Kidney glomerular epithelial cell (primary cell): ENCODE data around the gene CENPV.
A peak's percentile ranks its signal among the peaks of the same experiment; 100 is the strongest.
"Not testable (repeated sequence)": the region's sequence is repeated elsewhere in the genome, so short reads cannot be mapped to it uniquely, and the experiment has no call there.

Experiments
- DNase-seq: peaks from one replicate; lab custom pipeline; 2025; lab: John Stamatoyannopoulos, UW

CENPV gene

DNA sequence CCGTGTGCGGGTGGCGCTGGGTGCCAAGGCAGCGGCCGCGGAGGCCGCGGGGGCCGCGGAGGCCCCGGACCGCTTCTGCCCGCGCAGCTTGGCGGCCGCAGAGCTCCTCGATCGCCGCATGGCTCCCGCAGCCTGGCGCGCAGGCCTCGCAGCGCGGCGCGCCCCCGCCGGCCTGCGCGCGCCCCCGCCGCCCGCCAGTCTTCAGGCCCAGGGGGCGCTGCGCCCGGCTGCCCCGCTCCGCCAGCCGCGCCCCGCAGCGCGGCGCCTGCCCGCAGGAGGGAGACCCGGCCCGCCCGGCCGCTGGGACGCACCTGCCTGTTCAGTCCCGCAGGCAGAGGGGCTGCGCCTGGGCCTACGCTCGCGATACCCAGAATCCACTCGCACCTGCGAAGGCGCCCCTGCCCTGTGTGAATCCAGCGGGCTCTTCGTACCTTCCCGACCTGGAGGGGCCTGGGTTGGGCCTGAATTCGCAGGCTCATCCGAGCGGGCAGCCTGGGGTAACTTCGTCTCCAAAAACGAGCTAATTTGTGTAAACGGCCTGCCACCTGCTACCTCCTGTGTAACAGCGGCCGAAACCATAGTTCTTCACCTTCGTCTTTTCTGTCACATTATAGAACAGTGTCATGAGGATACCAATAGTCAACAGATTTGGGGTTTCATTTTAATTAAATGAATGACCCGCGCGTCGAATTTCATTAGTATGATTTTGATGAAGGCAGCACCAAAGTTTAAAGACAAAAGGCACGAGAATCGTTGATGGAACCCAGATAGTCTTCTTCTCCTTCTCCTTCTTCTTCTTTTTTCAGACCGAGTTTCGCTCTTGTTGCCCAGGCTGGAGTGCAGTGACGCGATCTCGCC, at the start of gene CENPV:
Gene CENPV, minus strand, starts transcription at position 153 of the 858 bp plus-strand sequence. Its CDS starts 33 bp downstream, at position 120.
- DNase-seq = no peak

DNA sequence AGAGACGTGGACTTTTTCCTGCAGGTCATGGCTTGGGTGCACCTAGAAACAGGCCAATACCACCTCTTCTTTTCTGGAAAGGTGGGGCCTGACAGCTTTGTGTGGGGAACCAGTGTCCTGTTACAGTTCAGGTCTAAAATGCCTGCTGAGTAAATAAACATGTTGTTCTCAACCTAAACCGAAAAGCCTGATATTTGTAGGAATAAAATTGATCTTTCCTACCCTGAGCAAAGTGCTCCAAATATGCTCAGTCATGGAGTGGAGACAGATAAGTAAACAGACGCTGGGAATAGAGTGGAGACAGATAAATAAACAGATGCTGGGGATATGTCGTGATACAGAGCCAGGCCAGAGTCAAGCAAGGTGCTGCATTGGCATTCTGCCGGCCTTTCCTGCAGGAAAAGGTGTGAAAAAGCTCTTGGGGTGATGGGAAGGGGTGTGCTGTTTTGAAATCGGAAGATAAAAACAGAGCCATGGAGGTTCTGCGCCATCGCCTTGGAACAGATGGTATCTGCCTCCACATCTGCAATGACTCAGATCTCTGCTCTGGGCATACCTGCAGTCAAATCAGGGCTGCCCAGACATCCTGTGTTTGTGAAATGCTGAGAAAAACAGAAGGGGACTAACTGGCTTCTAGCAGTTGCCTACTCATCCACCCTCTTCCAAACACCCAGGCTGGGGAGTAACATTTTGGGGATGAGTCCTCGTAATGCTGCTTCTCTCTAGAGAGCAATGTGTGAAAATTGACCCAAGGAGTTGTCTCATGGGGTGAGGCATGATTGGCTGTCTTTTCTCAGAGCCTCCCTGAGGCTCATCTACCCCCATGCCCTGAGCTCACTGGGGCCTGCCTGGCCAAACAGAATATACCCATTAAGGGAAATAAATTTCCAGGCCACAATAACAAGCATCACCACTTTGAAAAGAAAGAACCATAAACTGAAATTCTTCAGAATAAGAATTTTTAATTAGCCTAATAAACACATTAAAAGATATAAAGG, 45.3 kb upstream of the CENPV start:
- peak; percentile 44 for DNase-seq

DNA sequence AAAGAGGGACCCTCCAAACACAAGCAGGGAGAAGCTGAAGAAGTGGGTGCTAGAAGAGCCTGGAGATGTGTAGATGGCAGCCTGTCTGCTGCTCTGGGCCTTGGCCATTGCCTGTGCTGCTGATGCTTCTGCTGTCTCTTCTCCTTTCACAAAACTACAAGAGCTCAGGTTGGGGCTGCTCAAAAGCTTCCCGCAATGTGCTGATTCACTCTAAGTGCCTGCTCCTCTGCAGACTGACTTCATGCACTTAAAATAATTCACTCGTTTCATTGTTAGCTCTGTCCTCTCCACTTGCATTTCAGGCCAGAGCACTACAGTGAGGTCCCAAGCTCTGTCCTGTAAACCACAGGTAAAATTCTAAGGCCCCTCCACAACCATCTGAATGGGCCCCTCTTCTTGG, 43.4 kb upstream of the CENPV start:
- not testable (repeated sequence) for DNase-seq

DNA sequence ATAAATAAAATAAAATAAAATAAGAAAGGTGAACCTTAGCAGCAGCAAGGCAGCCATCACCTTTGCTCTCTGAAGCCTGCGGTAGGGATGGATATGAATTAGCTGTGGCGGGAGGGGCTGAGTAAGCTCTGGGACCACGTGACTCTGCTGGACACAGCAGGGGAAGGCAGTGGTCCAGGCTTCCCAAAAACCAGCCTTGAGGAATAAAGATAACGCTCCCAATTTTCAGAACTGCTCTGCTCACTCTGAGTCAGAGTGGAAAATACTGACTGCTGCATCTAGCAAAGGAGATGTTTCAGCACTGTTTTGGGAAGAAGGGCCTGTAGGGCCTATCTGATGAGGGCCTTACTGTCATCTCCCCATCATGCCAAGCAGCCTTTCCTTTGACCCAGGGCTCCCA, 42.6 kb upstream of the CENPV start:
- not testable (repeated sequence) for DNase-seq

DNA sequence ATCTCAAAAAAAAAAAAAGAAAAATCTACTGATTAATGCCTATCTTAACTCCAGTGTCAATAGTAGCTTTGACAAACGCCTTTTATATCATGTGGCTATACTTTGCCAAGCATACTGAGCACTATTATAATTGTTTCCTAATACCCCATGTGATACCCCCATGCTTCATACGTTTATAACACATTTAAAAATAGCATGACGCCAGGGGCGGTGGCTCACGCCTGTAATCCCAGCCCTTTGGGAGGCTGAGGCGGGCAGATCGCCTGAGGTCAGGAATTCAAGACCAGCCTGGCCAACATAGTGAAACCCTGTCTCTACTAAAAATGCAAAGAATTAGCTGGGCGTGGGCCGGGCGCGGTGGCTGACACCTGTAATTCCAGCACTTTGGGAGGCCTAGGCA, 39.2 kb upstream of the CENPV start:
- not testable (repeated sequence) for DNase-seq

DNA sequence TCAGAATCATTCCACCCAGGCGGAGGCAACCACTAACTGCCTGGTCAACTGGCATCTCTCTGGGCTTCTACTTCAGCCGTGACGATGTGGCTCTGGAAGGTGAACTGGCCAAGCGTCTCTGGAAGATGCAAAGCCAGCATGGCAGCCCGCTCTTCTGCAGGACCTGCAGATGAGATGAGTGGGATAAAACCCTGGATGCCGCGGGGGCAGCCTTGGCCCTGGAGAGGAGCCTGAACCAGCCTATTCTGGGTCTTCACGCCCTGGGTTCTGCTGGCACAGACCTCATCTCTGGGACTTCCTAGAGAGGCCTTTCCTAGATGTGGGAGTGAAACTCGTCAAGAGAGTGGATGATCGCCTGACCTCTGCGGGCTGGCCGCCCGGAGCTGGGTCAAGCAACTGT, 38.2 kb upstream of the CENPV start:
- DNase-seq = no peak

DNA sequence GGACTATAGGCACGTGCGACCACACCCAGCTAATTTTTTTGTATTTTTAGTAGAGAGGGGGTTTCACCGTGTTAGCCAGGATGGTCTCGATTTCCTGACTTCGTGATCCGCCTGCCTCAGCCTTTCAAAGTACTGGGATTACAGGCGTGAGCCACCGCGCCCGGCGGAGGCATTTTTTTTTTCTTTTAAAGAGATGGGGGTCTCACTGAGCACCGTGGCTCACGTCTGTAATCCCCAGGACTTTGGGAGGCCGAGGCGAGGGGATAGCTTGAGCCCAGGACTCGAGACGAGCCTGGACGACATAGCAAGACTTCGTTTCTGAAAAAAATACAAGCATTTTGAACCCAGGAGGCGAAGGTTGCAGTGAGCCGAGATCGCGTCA, 32.8 kb upstream of the CENPV start:
- not testable (repeated sequence) for DNase-seq

DNA sequence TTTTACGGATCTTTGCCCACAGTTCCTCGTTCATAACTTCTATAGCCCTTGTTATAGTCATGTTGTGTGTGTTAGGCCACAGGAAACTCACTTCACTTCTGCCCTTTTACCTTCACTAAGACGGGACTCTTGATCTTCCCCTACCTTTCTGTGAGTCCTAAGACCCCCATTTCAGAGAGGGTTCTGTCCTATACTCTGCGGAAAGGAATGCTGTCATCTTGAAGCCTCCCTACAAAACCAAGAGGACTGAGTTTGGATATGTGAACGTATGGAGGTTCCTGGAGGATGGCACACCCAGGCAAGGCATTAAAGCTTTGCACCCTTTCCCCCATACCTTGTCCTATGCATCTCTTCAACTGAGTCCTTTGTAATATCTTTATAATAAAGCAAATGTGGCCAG, 31.3 kb upstream of the CENPV start:
- no peak for DNase-seq

DNA sequence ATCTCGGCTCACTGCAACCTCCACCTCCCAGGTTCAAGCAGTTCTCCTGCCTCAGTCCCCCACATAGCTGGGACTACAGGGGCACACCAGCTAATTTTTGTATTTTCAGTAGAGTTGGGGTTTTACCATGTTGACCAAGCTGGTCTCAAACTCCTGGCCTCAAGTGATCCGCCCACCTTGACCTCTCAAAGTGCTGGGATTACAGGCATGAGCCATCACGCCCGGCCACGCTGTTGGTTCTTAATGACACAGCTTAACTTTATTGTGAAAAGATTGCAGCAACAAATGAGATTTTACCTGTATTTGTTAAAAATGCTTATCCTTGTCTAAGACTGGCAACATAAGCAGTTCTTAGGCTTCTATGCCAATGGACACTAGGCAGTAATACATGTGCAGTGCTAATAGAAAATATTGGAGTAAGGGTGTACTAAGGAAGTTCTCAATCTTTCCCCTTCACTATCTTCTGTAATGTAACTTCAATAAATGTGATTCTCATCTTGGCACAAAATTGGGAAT, 30.6 kb upstream of the CENPV start:
- no peak for DNase-seq

DNA sequence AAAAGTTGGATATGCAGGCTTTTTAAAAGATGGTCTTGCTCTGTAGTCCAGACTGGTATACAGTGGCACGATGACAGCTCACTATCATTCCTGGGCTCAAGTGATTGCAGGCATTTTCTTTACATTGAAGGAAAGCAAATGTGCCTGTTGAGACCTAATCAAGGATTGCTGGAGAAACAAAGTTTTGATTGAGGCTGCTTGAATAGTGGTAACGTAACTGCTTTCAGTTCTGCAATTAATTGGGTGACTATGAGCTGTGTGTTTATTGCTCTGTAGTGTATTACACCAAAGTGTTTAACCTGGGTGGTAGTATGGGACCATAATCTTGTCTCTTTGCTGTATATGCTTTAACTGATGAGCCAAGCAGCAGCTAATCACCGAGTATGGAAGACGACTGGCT, 29.9 kb upstream of the CENPV start:
- no peak for DNase-seq

DNA sequence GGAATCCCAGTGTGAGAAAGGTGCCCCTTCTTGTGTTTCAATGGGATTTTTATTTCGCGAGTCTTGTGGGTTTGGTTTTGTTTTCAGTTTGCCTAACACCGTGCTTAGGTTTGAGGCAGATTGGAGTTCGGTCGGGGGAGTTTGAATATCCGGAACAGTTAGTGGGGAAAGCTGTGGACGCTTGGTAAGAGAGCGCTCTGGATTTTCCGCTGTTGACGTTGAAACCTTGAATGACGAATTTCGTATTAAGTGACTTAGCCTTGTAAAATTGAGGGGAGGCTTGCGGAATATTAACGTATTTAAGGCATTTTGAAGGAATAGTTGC, 28.2 kb upstream of the CENPV start:
- no peak for DNase-seq

DNA sequence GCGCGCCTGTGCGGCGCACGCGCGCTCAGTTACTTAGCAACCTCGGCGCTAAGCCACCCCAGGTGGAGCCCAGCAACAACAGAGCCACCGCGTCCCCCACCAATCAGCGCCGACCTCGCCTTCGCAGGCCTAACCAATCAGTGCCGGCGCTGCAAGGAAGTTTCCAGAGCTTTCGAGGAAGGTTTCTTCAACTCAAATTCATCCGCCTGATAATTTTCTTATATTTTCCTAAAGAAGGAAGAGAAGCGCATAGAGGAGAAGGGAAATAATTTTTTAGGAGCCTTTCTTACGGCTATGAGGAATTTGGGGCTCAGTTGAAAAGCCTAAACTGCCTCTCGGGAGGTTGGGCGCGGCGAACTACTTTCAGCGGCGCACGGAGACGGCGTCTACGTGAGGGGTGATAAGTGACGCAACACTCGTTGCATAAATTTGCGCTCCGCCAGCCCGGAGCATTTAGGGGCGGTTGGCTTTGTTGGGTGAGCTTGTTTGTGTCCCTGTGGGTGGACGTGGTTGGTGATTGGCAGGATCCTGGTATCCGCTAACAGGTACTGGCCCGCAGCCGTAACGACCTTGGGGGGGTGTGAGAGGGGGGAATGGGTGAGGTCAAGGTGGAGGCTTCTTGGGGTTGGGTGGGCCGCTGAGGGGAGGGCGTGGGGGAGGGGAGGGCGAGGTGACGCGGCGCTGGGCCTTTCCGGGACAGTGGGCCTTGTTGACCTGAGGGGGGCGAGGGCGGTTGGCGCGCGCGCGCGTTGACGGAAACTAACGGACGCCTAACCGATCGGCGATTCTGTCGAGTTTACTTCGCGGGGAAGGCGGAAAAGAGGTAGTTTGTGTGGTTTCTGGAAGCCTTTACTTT, 27.6 kb upstream of the CENPV start, which contains the start of gene UBB:
Gene UBB, plus strand, starts transcription at position 452 of the 856 bp plus-strand sequence. CDS start 817 bp downstream, outside the sequence.
- DNase-seq = peak; percentile 89

DNA sequence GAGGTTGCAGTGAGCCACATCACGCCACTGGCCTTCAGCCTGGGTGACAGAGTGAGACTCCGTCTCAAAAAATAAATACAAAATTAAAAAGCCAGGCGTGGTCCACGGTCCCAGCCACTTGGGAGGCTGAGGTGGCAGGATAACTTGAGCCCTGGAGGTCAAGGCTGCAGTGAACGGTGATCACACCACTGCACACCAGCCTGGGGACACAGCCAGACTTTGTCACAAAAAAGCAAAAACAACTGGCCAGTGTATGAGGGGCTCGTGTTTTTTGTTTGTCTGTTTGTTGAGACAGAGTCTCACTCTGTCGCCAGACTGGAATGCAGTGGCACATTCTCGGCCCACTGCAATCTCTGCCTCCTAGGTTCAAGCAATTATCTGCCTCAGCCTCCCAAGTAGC, 26.4 kb upstream of the CENPV start:
- no peak for DNase-seq

DNA sequence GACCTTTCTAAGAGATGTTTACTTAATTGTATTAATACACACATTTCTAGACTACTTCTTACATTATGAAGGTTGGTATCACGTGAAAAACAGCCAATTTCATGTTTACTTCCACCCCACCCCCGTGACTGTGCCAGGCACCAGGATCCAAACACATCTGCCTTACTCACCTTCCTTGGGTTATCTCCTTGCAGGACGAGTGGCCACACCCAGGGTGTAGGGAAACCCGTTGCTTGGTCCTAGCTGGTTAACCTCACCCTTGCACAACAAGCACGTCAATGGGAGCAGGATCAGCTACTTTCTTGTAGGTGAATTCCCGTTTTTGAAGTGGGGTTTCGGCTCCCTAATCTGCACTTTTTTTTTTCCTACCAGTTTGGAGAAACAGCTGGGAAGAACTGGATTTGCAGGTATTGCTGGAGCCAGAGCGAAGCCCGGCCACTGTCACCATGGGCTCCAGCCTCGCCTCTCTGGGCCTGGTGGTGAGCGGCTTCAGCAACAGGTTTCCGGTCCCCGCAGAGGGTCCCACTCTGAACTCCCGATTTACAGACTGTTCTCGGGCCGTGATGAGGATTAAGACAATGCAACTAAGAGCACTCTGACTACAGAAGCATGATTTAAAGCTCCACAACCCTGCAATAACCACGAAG, 25.5 kb upstream of the CENPV start:
- no peak for DNase-seq

DNA sequence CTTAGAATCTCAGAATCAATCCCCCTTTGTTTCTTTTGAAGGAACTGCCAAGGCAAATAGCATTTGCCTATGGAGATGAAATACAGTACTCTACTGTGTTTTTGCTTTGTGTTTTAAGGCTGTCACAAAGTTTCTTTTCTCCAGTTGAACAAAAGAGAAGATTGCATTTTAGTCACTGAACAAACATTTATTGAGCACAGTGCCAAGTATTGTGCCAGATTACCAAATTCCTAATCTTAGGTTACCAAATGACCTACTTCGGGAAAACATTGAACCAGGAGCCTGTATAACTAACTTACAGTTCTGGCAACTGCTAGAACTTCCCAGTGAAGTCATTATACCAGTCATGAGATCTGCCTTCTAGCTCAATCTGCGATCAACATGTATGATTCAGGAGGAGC, 24.7 kb upstream of the CENPV start:
- no peak for DNase-seq

DNA sequence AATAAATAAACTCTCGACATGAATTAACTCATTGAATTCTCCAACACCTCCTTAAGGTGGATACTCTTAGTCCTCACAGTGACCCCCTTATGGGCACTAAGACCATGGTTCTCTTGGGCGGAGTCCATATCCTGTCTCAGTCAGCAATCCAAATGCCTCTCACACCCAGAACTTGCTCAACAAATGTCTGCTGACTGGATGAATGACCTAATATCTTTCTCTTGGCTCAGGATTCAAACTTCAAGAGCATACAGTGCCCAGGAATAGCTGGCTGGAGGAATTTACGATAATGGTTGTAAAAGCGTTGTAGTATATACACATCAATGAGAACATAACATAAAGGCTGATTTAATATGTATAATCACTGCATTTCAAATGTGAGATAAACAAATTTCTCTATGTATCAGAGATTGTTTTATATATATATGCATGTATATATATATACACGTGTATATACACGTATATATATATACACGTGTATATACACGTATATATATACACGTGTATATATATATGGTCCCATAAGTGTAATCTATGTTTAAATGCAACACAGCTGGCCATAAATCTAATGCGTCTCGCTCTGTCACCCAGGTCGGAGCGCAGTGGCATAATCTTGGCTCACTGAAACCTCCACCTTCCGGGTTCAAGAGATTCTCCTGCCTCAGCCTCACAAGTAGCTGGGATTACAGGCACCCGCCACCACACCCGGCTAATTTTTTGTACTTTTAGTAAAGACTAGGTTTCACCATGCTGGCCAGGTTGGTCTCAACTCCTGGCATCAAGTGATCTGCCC, 21.1 kb upstream of the CENPV start:
- DNase-seq = no peak

DNA sequence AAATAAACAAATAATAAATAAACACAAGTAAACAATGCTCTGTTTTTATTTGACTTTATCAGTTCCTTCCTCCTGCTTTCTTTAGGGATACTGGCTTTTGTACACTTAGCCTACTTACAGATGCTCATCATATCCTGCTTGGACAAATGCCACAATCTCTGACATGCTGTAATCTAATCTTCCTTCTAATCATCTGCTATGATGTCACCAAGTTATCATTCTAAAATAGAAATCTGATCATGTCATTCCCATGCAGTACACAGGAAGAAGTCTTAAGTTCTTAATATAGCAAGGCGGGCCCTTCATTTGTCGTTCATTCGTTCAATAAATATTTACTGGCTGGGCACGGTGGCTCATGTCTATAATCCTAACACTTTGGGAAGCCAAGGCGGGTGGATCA, 18.5 kb upstream of the CENPV start:
- no peak for DNase-seq

DNA sequence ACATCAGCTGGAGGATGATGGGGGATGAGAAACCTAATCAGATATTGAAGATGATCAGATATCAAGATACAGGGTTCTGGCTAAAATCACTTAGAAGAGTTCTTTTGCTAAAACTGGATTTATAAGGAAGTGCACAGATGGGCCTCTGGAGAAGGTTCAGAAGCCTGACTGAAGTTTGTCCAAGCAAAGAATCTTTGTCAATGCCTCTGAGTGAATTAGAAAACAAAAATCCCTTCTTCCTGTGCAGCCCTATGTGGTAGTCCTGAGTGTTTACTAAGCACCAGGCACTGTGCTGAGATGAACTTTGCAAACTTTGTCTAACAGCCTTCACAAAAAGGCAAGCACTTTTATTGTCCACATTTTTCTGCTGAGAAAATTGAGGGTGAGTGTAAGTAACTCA, 11.4 kb upstream of the CENPV start:
- DNase-seq = no peak

DNA sequence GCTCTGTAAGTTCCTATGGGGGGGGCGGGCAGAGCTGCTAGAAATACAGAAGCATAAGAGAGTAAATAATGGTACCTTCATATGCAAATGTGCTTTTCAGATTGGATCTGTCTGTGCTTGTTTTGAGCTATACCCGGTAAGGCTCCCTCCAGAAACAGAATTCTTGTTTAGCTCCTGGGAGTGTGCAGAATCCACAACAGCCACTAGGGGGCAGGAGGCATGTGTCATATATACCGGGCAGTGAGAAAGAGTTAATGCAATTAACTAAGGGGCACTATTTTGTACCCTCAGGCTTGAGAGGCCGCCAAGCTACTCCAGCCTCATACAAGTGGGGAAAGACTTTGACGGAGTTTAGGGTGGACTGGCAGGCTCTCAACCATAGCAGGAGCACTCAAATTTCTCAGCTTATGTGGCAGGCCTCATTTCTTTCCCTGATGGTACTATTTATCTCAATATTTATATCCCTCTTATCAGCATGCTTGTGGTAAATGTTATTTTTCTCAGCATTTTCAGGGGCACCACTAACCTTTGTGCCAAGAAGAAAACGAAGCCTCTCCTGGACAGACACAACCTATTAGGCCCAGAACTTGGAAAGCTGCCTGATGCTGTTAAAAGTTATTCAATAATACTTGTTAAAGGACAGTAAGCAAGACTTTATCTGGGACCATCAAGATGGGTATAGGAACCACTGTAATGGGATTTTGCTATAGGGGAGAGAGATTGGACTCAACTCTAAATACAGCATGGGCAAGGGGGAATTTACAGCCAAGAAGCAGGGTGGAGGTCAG, 10.7 kb upstream of the CENPV start:
- DNase-seq = peak; percentile 47

DNA sequence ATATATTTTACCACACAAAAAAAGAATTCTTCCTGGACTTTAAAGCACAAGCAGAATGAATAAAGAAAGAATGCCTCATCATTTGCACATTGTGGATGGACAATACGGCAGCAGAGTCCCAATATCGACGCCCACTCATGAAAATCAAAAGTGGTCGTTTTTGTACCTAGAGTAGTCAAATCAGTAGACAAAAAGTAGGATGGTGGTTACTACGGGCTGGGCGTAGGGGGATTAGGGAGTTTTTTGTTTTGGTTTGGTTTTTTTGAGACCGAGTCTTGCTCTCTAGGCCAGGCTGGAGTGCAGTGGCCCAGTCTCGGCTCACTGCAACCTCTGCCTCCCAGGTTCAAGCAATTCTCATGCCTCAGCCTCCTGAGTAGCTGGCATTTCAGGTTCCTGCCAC, 8.6 kb upstream of the CENPV start:
- DNase-seq = no peak
